ENCODE results near the gene CLCN4. TPM values are rescaled to one million over a fixed set of nuclear protein-coding genes. Genes with fewer than 3 reads are reported as not detected.

The CLCN4 gene
- polyA plus RNA-seq, 3 donors, result 0.27 to 1.9 (median 1.3) TPM

- Histone ChIP-seq H3K79me2 (ENCODE audit: insufficient read depth, low read length) (no peaks in the 10 kb centered on the region), H3K9ac (ENCODE audit: insufficient read depth, low read length, poor library complexity, severe bottlenecking) (no peak overlapping the region), H3K27me3 (ENCODE audit: control insufficient read depth in 2 of 2, insufficient read depth in 2 of 2, low read length in 2 of 2) (no peaks in the 10 kb centered on the region), H4K20me1 (ENCODE audit: insufficient read depth, low read length) (no peaks in the 10 kb centered on the region), H3K4me2 (replicated peaks; ENCODE audit: extremely low read depth, low read length, poor library complexity, severe bottlenecking) (no peak overlapping the region), H3K4me1 (ENCODE audit: control insufficient read depth in 1 of 2, insufficient read depth in 2 of 2, low read length in 2 of 2) (peaks cover 10 to 13% of the 10 kb centered on the region in 2 donors), H3K4me3 (replicated peaks in 1 of 3; ENCODE audit: low read depth in 2 of 3, low read length in 3 of 3) (no peak overlapping the region), H2AFZ (ENCODE audit: insufficient read depth, low read depth, low read length, poor library complexity, severe bottlenecking) (no peak overlapping the region), H3K9me3 (replicated peaks in 1 of 2; ENCODE audit: control insufficient read depth in 1 of 2, insufficient read depth in 1 of 2, low read length in 2 of 2) (no peaks in the 10 kb centered on the region), H3K36me3 (replicated peaks in 1 of 2; ENCODE audit: control insufficient read depth in 1 of 2, insufficient read depth in 2 of 2, low read length in 2 of 2) (peaks cover 0 to 7% of the 10 kb centered on the region in 2 donors), H3K27ac (ENCODE audit: low read depth in 1 of 2, low read length in 2 of 2) (peak overlapping the region in 1 of 2 donors; percentile 27)
- DNase-seq, result no peak
- 88% methylated on average over 4 of the region's 16 CpGs for WGBS (ENCODE audit: insufficient coverage)
- peaks cover 22% of the 10 kb centered on the region for H3K4me1 Mint-ChIP-seq
- no peaks in the 10 kb centered on the region for H3K9me3 Mint-ChIP-seq
- intact Hi-C loops (cut with micrococcal nuclease), result loop anchor here in 1 of 2 donors (10.0 kb wide), 1 partner anchor 1366 kb away; no protein-coding TSS in a partner anchor
- H3K36me3 Mint-ChIP-seq, result peaks cover 14 to 19% of the 10 kb centered on the region in 2 donors
- H3K27ac Mint-ChIP-seq, result peak overlapping the region in 3 of 7 donors; percentile 4 to 74 (median 12)
- H3K4me3 Mint-ChIP-seq, result peak overlapping the region in 1 of 2 donors; percentile 79
- TF ChIP-seq CTCF (IDR thresholded peaks at IDR 0.05), result no peak
- peaks cover 0 to 2% (median 2%) of the 10 kb centered on the region in 3 donors for H3K27me3 Mint-ChIP-seq (ENCODE audit: low read depth in 3 of 3)
These were observed 46.3 kb upstream of the CLCN4 start for GRCh38 chrX:10110316-10110935.

GRCh38 chrX:10110984-10111363 is 45.8 kb upstream of the CLCN4 start:
- Histone ChIP-seq H3K4me2 (replicated peaks; ENCODE audit: extremely low read depth, low read length, poor library complexity, severe bottlenecking) (no peak overlapping the region), H2AFZ (ENCODE audit: insufficient read depth, low read depth, low read length, poor library complexity, severe bottlenecking) (no peak overlapping the region), H3K27me3 (ENCODE audit: control insufficient read depth in 2 of 2, insufficient read depth in 2 of 2, low read length in 2 of 2) (no peaks in the 10 kb centered on the region), H3K79me2 (ENCODE audit: insufficient read depth, low read length) (no peaks in the 10 kb centered on the region), H3K4me1 (ENCODE audit: control insufficient read depth in 1 of 2, insufficient read depth in 2 of 2, low read length in 2 of 2) (peaks cover 10 to 13% of the 10 kb centered on the region in 2 donors), H3K4me3 (replicated peaks in 1 of 3; ENCODE audit: low read depth in 2 of 3, low read length in 3 of 3) (no peak overlapping the region), H4K20me1 (ENCODE audit: insufficient read depth, low read length) (no peaks in the 10 kb centered on the region), H3K9ac (ENCODE audit: insufficient read depth, low read length, poor library complexity, severe bottlenecking) (peak overlapping the region; percentile 15), H3K27ac (ENCODE audit: low read depth in 1 of 2, low read length in 2 of 2) (peak overlapping the region in 1 of 2 donors; percentile 27), H3K9me3 (replicated peaks in 1 of 2; ENCODE audit: control insufficient read depth in 1 of 2, insufficient read depth in 1 of 2, low read length in 2 of 2) (no peaks in the 10 kb centered on the region), H3K36me3 (replicated peaks in 1 of 2; ENCODE audit: control insufficient read depth in 1 of 2, insufficient read depth in 2 of 2, low read length in 2 of 2) (peaks cover 0 to 7% of the 10 kb centered on the region in 2 donors)
- peaks cover 19% of the 10 kb centered on the region for H3K4me1 Mint-ChIP-seq
- TF ChIP-seq CTCF (IDR thresholded peaks at IDR 0.05), result no peak
- intact Hi-C loops (cut with micrococcal nuclease), result loop anchor here in 1 of 2 donors (10.0 kb wide), 1 partner anchor 1366 kb away; no protein-coding TSS in a partner anchor
- 35% methylated on average over 3 of the region's 10 CpGs for WGBS (ENCODE audit: insufficient coverage)
- H3K9me3 Mint-ChIP-seq, result no peaks in the 10 kb centered on the region
- H3K27ac Mint-ChIP-seq, result peak overlapping the region in 4 of 7 donors; percentile 3 to 74 (median 8)
- DNase-seq, result peak in 1 of 3 donors; percentile 35
- H3K36me3 Mint-ChIP-seq, result peaks cover 14 to 19% of the 10 kb centered on the region in 2 donors
- peaks cover 0 to 2% (median 2%) of the 10 kb centered on the region in 3 donors for H3K27me3 Mint-ChIP-seq (ENCODE audit: low read depth in 3 of 3)
- H3K4me3 Mint-ChIP-seq, result peak overlapping the region in 1 of 2 donors; percentile 79
